HT1080 (cell line): ENCODE measurements around the gene TOM1L2. TPM values are rescaled to one million over a fixed set of nuclear protein-coding genes. Genes with fewer than 3 reads are reported as not detected.
A peak's percentile ranks its signal among the peaks of the same experiment; 100 is the strongest.
"Not testable (repeated sequence)": the region's sequence is repeated elsewhere in the genome, so short reads cannot be mapped to it uniquely, and the experiment has no call there.

Source experiments
- DNase-seq: peaks from one replicate; pipeline ENCODE4 v3.0.0-alpha.2; 2015; ENCODE audit warnings: low read depth
- total RNA-seq: library from RNA; depleted of rRNA; stranded (reverse); fragments of >200 nt; shearing (Covaris generic); gene quantifications from 2 replicates; pipeline ENCODE4 v1.2.3, GENCODE V29; 2014

The TOM1L2 gene
- total RNA-seq, 1 experiment from 2014 or later: 17.5 TPM

- no peak for DNase-seq
Measured at GRCh38 chr17:17924857-17925250, 47.3 kb downstream of the TOM1L2 start.

- DNase-seq: no peak
Measured at GRCh38 chr17:17924131-17924856, 47.9 kb downstream of the TOM1L2 start.

DNA sequence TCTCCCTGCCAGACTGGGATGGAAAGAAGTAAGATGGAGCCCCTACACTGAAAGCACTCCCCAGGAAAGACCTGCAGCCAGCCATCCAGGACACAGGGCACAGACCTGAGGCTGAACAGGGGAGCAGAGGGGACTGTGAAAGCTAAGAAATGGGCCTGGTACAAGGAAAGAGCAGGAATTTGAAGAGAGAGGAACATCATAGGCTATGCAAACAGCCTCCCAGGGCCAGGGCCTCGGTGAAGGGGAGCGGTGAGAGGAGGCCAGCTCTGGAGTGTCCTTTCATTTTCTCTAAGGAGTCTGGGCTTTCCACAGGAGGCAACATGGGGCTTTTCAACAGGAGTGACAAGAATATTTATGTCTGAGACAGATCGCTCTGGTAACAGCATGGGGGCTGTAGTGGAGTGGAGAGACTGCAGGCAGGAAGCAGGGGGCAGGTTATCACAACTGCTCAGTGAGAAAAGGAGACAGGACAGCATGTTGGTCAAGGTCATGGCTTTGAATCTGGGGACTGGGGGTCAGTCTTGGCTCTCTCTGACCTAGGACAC is 50.1 kb downstream of the TOM1L2 start:
- no peak for DNase-seq

DNA sequence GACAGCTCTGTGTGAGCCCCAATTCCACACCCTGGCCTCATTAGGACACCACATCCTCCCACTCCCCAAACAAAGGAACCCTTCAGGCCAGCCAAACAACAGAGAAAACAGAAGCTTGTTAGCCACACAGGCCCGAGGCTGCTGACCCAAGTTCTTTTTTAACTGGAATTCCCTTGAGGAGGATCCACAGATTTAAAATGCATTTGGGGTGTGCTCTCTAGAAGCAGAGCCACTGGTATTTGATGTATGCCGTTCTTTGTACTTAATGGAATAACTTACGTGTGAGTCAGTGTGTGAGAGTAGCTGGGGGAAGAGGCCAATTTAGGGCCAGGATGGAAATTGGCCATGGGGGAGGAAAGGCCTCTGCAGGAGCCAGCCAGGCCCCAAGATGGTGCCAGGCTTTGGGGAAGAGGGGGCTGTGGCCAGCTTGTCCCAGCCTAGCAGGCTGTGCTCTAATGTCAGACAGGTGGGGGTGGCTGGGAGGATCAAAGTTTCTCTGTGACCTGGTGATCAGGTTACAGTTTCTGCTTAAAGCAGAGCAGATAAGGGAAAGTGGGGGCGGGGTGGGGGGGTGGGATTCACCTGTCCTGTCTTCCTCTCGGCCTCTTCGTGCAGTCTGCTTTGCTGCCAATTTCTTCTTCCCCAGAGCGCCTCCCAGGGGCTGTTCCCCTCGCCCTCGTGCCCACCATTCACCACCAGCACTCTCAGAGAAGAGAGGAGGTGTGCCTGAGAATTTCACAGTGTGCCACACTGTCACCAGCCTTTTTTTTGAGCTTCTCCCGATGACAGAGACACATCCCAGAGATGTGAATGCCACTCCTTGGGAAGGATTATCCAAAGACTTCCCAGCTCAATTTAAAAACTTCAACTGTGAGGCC is 50.8 kb downstream of the TOM1L2 start:
- peak; percentile 95 for DNase-seq

GRCh38 chr17:17919169-17920107 is 52.8 kb downstream of the TOM1L2 start:
- DNase-seq: peak; percentile 81

- DNase-seq: no peak
Measured at GRCh38 chr17:17917394-17917793, 54.8 kb downstream of the TOM1L2 start.

GRCh38 chr17:17915183-17915582 is 57.0 kb downstream of the TOM1L2 start:
- no peak for DNase-seq

- peak; percentile 94 for DNase-seq
Measured at GRCh38 chr17:17913695-17914332, 58.4 kb downstream of the TOM1L2 start.

DNA sequence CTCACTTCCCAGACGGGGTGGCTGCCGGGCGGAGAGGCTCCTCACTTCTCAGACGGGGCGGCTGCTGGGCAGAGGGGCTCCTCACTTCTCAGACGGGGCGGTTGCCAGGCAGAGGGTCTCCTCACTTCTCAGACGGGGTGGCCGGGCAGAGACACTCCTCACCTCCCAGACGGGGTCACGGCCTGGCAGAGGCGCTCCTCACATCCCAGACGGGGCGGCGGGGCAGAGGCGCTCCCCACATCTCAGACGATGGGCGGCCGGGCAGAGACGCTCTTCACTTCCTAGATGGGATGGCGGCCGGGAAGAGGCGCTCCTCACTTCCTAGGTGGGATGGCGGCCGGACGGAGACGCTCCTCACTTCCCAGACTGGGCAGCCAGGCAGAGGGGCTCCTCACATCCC is 59.9 kb downstream of the TOM1L2 start:
- not testable (repeated sequence) for DNase-seq

DNA sequence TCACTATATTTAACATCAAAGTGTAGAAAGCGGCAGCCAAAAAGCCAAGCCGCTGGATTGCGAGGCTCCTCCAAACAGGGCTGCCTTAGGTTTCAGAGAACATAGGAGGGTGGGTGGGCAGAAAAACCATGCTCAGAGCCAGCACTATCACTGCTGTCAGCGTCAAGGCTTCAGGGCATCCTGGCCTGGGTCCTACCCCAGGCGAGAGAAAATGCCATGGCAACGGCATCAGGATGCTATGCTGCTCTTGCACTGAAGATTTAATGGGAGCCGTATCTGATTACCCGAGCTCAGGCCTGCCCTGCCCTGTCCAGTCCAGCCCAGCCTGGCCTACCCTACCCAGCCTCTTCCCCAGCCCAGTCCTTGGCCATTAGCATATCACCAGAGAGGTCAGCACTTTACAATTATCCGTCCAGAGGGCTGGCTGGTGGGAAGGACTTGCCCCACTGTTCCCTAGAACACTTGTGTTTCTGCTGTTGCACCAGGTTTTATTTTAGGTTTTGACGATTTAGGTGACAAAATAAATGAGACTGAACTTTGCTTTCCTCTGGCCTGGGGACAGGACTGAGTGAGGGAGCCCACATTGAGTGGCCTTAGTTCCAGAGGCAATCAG is 61.1 kb downstream of the TOM1L2 start:
- no peak for DNase-seq

- DNase-seq: no peak
Measured at GRCh38 chr17:17910060-17910459, 62.1 kb downstream of the TOM1L2 start.

- no peak for DNase-seq
Measured at GRCh38 chr17:17909078-17909477, 63.1 kb downstream of the TOM1L2 start.

- DNase-seq: no peak
Measured at GRCh38 chr17:17907469-17907868, 64.7 kb downstream of the TOM1L2 start.

- no peak for DNase-seq
Measured at GRCh38 chr17:17906418-17907215, 65.6 kb downstream of the TOM1L2 start.

DNA sequence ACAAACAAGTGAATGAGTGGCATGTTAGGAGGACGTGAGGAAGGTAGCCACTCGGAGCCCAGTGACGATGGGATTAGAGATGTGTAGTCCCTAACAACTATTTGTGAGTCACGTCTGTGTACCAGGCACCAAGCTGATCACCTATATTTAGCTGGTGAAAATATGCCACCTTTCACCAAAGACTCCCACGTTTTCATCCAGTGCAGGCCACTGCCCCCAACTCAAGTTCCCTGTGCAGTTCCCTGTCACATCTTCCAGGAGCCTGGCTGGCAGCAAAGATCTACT is 67.2 kb downstream of the TOM1L2 start:
- no peak for DNase-seq

GRCh38 chr17:17904166-17905035 is 67.8 kb downstream of the TOM1L2 start:
- no peak for DNase-seq

- no peak for DNase-seq
Measured at GRCh38 chr17:17902877-17903276, 69.3 kb downstream of the TOM1L2 start.

DNA sequence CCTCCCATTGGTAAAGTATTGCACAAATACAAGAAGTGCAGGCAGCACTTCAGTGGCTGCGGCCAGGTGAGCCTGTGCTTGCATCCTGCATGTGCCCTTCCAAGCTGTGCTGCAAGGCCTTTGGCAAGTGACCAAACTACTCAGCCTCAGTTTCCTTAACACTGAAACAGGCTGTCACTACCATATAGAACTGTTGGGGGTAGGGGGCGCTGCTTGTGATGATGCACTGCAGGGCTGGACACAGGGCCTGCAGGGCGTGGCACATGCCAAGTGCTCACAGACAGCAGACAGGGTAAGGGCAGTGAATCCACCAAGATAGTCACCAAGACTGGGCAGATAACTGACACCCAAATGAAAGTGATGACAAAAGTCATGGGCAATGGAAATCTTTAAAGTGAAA is 69.8 kb downstream of the TOM1L2 start:
- no peak for DNase-seq
